Measurements from ENCODE around the gene MACROD2.

Gene MACROD2

GRCh38 chr20:14062786-14063185 is 67.5 kb downstream of the MACROD2 start:
- FAIRE-seq: no peak

GRCh38 chr20:14064333-14064732 is 69.0 kb downstream of the MACROD2 start:
- FAIRE-seq: no peak

- FAIRE-seq: no peak
Observed at GRCh38 chr20:14064921-14065320, 69.6 kb downstream of the MACROD2 start.

GRCh38 chr20:14065774-14066173 is 70.5 kb downstream of the MACROD2 start:
- no peak for FAIRE-seq

GRCh38 chr20:14067603-14068002 is 72.3 kb downstream of the MACROD2 start:
- FAIRE-seq: no peak

- FAIRE-seq: no peak
Observed at GRCh38 chr20:14069796-14070195, 74.5 kb downstream of the MACROD2 start.

- FAIRE-seq: no peak
Observed at GRCh38 chr20:14093652-14094051, 98.3 kb downstream of the MACROD2 start.

- no peak for FAIRE-seq
Observed at GRCh38 chr20:14098261-14098660, 102.9 kb downstream of the MACROD2 start.

GRCh38 chr20:14113416-14113815 is 118.1 kb downstream of the MACROD2 start:
- no peak for FAIRE-seq

GRCh38 chr20:14114065-14114704 is 118.9 kb downstream of the MACROD2 start:
- FAIRE-seq: no peak

GRCh38 chr20:14116037-14116436 is 120.7 kb downstream of the MACROD2 start:
- FAIRE-seq: no peak

GRCh38 chr20:14117768-14118167 is 122.5 kb downstream of the MACROD2 start:
- FAIRE-seq: no peak

- FAIRE-seq: no peak
Observed at GRCh38 chr20:14126856-14127255, 131.5 kb downstream of the MACROD2 start.

GRCh38 chr20:14127514-14128223 is 132.4 kb downstream of the MACROD2 start:
- no peak for FAIRE-seq

GRCh38 chr20:14134004-14134403 is 138.7 kb downstream of the MACROD2 start:
- no peak for FAIRE-seq

- FAIRE-seq: no peak
Observed at GRCh38 chr20:14142171-14142570, 146.9 kb downstream of the MACROD2 start.

GRCh38 chr20:14142964-14143627 is 147.8 kb downstream of the MACROD2 start:
- FAIRE-seq: no peak

- FAIRE-seq: no peak
Observed at GRCh38 chr20:14148042-14148441, 152.7 kb downstream of the MACROD2 start.

- no peak for FAIRE-seq
Observed at GRCh38 chr20:14155361-14155760, 160.0 kb downstream of the MACROD2 start.

GRCh38 chr20:14178528-14178927 is 183.2 kb downstream of the MACROD2 start:
- no peak for FAIRE-seq

GRCh38 chr20:14178952-14179351 is 183.6 kb downstream of the MACROD2 start:
- no peak for FAIRE-seq

- no peak for FAIRE-seq
Observed at GRCh38 chr20:14189794-14190402, 194.6 kb downstream of the MACROD2 start.

GRCh38 chr20:14191559-14191958 is 196.2 kb downstream of the MACROD2 start:
- no peak for FAIRE-seq

- FAIRE-seq: no peak
Observed at GRCh38 chr20:14193443-14193842, 198.1 kb downstream of the MACROD2 start.

Measured in colon (tissue), 2 donors.